ENCODE measurements around the gene SLC35F6.
A peak's percentile ranks its signal among the peaks of the same experiment; 100 is the strongest.

- TF ChIP-seq CTCF (IDR thresholded peaks at IDR 0.05) (peak in 1 of 2 donors; percentile 18), POLR2A (IDR thresholded peaks at IDR 0.05) (no peak)
Observed at GRCh38 chr2:26727641-26728561, 36.2 kb upstream of the SLC35F6 start.

All from suprapubic skin (tissue), 3 donors.